CD14-positive monocyte (primary cell): Measurements from ENCODE around the gene SLFN12. TPM values are rescaled to one million over a fixed set of nuclear protein-coding genes. Genes with fewer than 3 reads are reported as not detected.
"Not testable (repeated sequence)": the region's sequence is repeated elsewhere in the genome, so short reads cannot be mapped to it uniquely, and the experiment has no call there.

Source experiments
- DNase-seq, 3 donors: peaks; one replicate each; pipeline ENCODE4 v3.0.0-alpha.2; 2011 to 2022
- H2AFZ ChIP-seq: 2 replicates; pipeline ENCODE4 v1.6.0; 2012; ENCODE audit warnings: mild to moderate bottlenecking, low read depth, low read length, inconsistent platforms; ENCODE audit not compliant: insufficient read depth, poor library complexity, severe bottlenecking
- H3K27ac ChIP-seq, 2 donors: 1 replicate in 1 of 2; 2 replicates in 1 of 2; pipeline ENCODE4 v1.5.1; 2012 to 2013; ENCODE audit warnings: low read length in 2 of 2, control low read depth in 1 of 2, inconsistent platforms in 1 of 2, low read depth in 1 of 2, mild to moderate bottlenecking in 1 of 2
- H3K27me3 ChIP-seq, 2 donors: one replicate each; pipeline versions ENCODE4 v1.6.0 to v1.6.1; 2011 to 2013; ENCODE audit warnings: low read length in 2 of 2; ENCODE audit not compliant: control insufficient read depth in 2 of 2, insufficient read depth in 2 of 2
- H3K36me3 ChIP-seq, 2 donors: replicated peaks in 1 of 2; 1 replicate in 1 of 2; 2 replicates in 1 of 2; pipeline versions ENCODE4 v1.5.1 to v1.6.1; 2012 to 2013; ENCODE audit warnings: low read length in 2 of 2, control low read depth in 1 of 2, inconsistent platforms in 1 of 2, mild to moderate bottlenecking in 1 of 2; ENCODE audit not compliant: insufficient read depth in 2 of 2, control insufficient read depth in 1 of 2
- H3K4me1 ChIP-seq, 2 donors: 1 replicate in 1 of 2; 2 replicates in 1 of 2; pipeline versions ENCODE4 v1.5.1 to v1.6.1; 2012 to 2013; ENCODE audit warnings: low read length in 2 of 2, control low read depth in 1 of 2, inconsistent platforms in 1 of 2, mild to moderate bottlenecking in 1 of 2, moderate library complexity in 1 of 2; ENCODE audit not compliant: insufficient read depth in 2 of 2, control insufficient read depth in 1 of 2
- H3K4me2 ChIP-seq: replicated peaks from 2 replicates; pipeline ENCODE3; 2012; ENCODE audit warnings: low read length, moderate library complexity, mild to moderate bottlenecking; ENCODE audit not compliant: poor library complexity, severe bottlenecking; ENCODE audit errors: extremely low read depth
- H3K4me3 ChIP-seq, 3 experiments: fragments of 200-600 bp in 1 of 3; sonication (generic) in 1 of 3; replicated peaks in 1 of 3; 1 replicate in 2 of 3; 2 replicates in 1 of 3; pipeline ENCODE4 v1.5.1; 2011 to 2013; ENCODE audit warnings: low read length in 3 of 3, mild to moderate bottlenecking in 3 of 3, control low read depth in 2 of 3, low read depth in 2 of 3, inconsistent platforms in 1 of 3, moderate library complexity in 1 of 3
- H3K79me2 ChIP-seq: 2 replicates; pipeline ENCODE4 v1.6.0; 2012; ENCODE audit warnings: mild to moderate bottlenecking, control low read depth, inconsistent platforms, low read length, moderate library complexity; ENCODE audit not compliant: insufficient read depth
- H3K9ac ChIP-seq: 2 replicates; pipeline ENCODE4 v1.6.0; 2017; ENCODE audit warnings: low read length, mild to moderate bottlenecking; ENCODE audit not compliant: insufficient read depth, poor library complexity, severe bottlenecking
- H3K9me3 ChIP-seq, 2 donors: replicated peaks in 1 of 2; 1 replicate in 1 of 2; 2 replicates in 1 of 2; pipeline versions ENCODE4 v1.5.1 to v1.6.1; 2012 to 2013; ENCODE audit warnings: low read length in 2 of 2, control low read depth in 1 of 2; ENCODE audit not compliant: control insufficient read depth in 1 of 2, insufficient read depth in 1 of 2
- H4K20me1 ChIP-seq: 2 replicates; pipeline ENCODE4 v1.6.0; 2012; ENCODE audit warnings: mild to moderate bottlenecking, low read length, control low read depth, moderate library complexity; ENCODE audit not compliant: insufficient read depth
- H3K27ac Mint-ChIP-seq, 7 donors: one replicate each; pipeline ENCODE4 v1.8.0; 2020; ENCODE audit warnings: mild to moderate bottlenecking in 7 of 7, mixed read lengths in 7 of 7, moderate library complexity in 6 of 7, inconsistent platforms in 2 of 7
- H3K27me3 Mint-ChIP-seq, 3 donors: one replicate each; pipeline ENCODE4 v1.8.0; 2021 to 2022; ENCODE audit warnings: low read depth in 3 of 3, mild to moderate bottlenecking in 3 of 3, mixed read lengths in 3 of 3, moderate library complexity in 3 of 3, inconsistent platforms in 1 of 3
- H3K36me3 Mint-ChIP-seq, 2 donors: one replicate each; pipeline ENCODE4 v1.8.0; 2020; ENCODE audit warnings: mixed read lengths in 2 of 2, inconsistent platforms in 1 of 2, mild to moderate bottlenecking in 1 of 2
- H3K4me1 Mint-ChIP-seq: one replicate; pipeline ENCODE4 v1.8.0; 2020; ENCODE audit warnings: mild to moderate bottlenecking, mixed read lengths
- H3K4me3 Mint-ChIP-seq, 2 donors: one replicate each; pipeline ENCODE4 v1.8.0; 2020; ENCODE audit warnings: mild to moderate bottlenecking in 2 of 2, mixed read lengths in 2 of 2, moderate library complexity in 1 of 2
- H3K9me3 Mint-ChIP-seq, 7 donors: one replicate each; pipeline ENCODE4 v1.8.0; 2020 to 2022; ENCODE audit warnings: mixed read lengths in 7 of 7, mild to moderate bottlenecking in 6 of 7, moderate library complexity in 6 of 7, inconsistent platforms in 2 of 7
- WGBS: methylation state at CpG from one replicate; pipeline ENCODE4 v1.1.5; 2013; ENCODE audit warnings: missing lambda C conversion rate; ENCODE audit not compliant: insufficient coverage; 5-methylcytosine and 5-hydroxymethylcytosine counted together
- intact Hi-C, 2 donors: fragments of 100-400 bp; cut with micrococcal nuclease; formaldehyde crosslinking; loops; one replicate each; pipeline versions ENCODE4 v1.15.0 to v1.15.1; 2023
- polyA plus RNA-seq, 3 donors: library from polyadenylated mRNA; depleted of rRNA in 1 of 3; unstranded in 2 of 3; stranded (reverse) in 1 of 3; fragments of 300-500 nt in 2 of 3; fragments of >200 nt in 1 of 3; fragmentation: Illumina TruSeq in 2 of 3; gene quantifications; 1 replicate in 2 of 3; 2 replicates in 1 of 3; pipeline ENCODE4 v1.2.3, GENCODE V29; 2012 to 2021
- TF ChIP-seq, protein P1 (sequence below): fragments of 200-600 bp; IDR thresholded peaks from one replicate; pipeline ENCODE4 v1.8.0; 2022; ENCODE audit warnings: antibody characterized with exemption, mild to moderate bottlenecking

The SLFN12 gene
- polyA plus RNA-seq, 3 donors, result 8.4 to 19.6 (median 14.5) TPM

DNA sequence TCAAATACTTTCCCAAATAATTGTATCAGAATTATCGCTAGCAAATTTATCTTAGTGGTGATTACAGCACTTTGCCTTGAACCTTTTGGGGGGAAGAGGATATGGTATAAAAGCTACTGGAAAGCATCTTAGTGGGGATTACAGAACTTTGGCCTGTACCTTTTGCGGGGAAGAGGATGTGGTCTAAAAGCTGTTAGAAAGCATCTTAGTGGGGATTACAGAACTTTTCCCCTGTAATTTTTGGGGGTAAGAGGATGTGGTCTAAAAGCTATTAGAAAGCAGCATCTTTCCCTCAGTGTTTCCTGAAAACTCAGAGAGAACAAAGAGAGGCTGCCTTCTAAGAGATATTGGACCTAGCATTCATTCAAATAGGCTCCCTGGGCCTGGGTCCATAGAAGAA is 4.1 kb downstream of the SLFN12 start:
- Histone ChIP-seq H3K79me2 (peaks cover 72% of the 10 kb centered on the region), H3K4me2 (no peak overlapping the region), H3K4me3 (no peak overlapping the region), H3K36me3 (peaks cover 0 to 38% of the 10 kb centered on the region in 2 donors), H2AFZ (no peak overlapping the region), H3K4me1 (peaks cover 13 to 32% of the 10 kb centered on the region in 2 donors), H3K9ac (no peak overlapping the region), H3K27me3 (no peaks in the 10 kb centered on the region), H3K27ac (no peak overlapping the region), H4K20me1 (peaks cover 81% of the 10 kb centered on the region), H3K9me3 (no peaks in the 10 kb centered on the region)
- TF ChIP-seq, protein P1, sequence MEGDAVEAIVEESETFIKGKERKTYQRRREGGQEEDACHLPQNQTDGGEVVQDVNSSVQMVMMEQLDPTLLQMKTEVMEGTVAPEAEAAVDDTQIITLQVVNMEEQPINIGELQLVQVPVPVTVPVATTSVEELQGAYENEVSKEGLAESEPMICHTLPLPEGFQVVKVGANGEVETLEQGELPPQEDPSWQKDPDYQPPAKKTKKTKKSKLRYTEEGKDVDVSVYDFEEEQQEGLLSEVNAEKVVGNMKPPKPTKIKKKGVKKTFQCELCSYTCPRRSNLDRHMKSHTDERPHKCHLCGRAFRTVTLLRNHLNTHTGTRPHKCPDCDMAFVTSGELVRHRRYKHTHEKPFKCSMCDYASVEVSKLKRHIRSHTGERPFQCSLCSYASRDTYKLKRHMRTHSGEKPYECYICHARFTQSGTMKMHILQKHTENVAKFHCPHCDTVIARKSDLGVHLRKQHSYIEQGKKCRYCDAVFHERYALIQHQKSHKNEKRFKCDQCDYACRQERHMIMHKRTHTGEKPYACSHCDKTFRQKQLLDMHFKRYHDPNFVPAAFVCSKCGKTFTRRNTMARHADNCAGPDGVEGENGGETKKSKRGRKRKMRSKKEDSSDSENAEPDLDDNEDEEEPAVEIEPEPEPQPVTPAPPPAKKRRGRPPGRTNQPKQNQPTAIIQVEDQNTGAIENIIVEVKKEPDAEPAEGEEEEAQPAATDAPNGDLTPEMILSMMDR, result no peak
- Mint-ChIP-seq H3K9me3 (peaks cover 0 to 2% (median 0%) of the 10 kb centered on the region in 7 donors), H3K27me3 (peaks cover 0 to 4% (median 0%) of the 10 kb centered on the region in 3 donors), H3K27ac (no peak overlapping the region), H3K36me3 (peaks cover 45 to 53% of the 10 kb centered on the region in 2 donors), H3K4me3 (no peak overlapping the region), H3K4me1 (peaks cover 37% of the 10 kb centered on the region)
- intact Hi-C loops, result no loop called here
- 0% methylated on average over 1 of the region's 2 CpGs for WGBS
- DNase-seq, result no peak

DNA sequence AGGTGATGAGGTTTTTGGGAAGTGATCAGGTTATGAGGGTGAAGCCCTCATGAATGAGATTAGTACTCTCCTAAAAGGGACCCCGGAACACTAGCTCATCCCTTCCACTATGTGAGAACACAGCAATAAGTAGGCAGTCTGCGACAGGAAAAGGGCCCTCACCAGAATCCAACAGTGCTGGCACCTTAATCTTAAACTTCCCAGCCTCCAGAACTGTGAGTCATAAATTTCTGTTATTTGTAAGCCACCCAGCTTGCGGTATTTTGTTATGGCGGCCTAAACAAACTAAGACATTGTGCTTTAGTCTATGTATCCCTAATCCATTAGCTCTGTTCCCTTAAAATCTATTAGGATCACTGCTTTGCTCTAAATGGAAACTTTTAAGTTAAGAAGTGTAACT is 8.5 kb downstream of the SLFN12 start:
- Histone ChIP-seq H3K36me3 (peaks cover 32 to 69% of the 10 kb centered on the region in 2 donors), H2AFZ (no peak overlapping the region), H3K4me1 (peaks cover 0 to 2% of the 10 kb centered on the region in 2 donors), H3K79me2 (peaks cover 35% of the 10 kb centered on the region), H3K9me3 (no peaks in the 10 kb centered on the region), H3K9ac (no peak overlapping the region), H3K27ac (no peak overlapping the region), H3K4me3 (no peak overlapping the region), H3K27me3 (no peaks in the 10 kb centered on the region), H4K20me1 (peaks cover 68% of the 10 kb centered on the region), H3K4me2 (no peak overlapping the region)
- intact Hi-C loops, result no loop called here
- Mint-ChIP-seq H3K4me1 (peaks cover 6% of the 10 kb centered on the region), H3K27ac (no peak overlapping the region), H3K9me3 (no peaks in the 10 kb centered on the region), H3K4me3 (no peak overlapping the region), H3K27me3 (peaks cover 0 to 3% (median 0%) of the 10 kb centered on the region in 3 donors), H3K36me3 (peaks cover 60 to 71% of the 10 kb centered on the region in 2 donors)
- TF ChIP-seq, protein P1, result no peak
- DNase-seq, result no peak
- 93% methylated on average over 2 of the region's 4 CpGs for WGBS

DNA sequence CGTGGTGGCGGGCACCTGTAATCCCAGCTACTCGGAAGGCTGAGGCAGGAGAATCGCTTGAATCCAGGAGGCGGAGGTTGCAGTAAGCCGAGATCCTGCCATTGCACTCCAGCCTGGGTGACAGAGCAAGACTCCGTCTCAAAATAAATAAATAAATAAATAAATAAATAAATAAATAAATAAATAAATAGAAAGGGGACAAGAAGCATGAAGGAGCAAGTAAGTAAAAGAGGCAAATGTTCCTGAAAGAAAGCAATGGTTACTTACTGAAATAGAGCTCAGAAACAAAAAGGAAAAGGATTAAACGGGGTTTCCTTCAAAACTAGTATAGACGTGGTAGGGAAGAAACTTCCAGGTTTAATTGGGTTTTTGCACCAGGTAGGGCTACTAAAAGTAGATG is 11.2 kb downstream of the SLFN12 start:
- intact Hi-C loops, H3K4me1 ChIP-seq, H3K27ac ChIP-seq, H3K9ac ChIP-seq, H3K4me3 ChIP-seq, H2AFZ ChIP-seq, H3K27ac Mint-ChIP-seq, H3K4me3 Mint-ChIP-seq, H3K27me3 ChIP-seq, H3K9me3 Mint-ChIP-seq, H3K4me2 ChIP-seq, DNase-seq, H3K27me3 Mint-ChIP-seq, H3K9me3 ChIP-seq, H3K4me1 Mint-ChIP-seq: not testable (repeated sequence)
- WGBS, result 100% methylated on average over 1 of the region's 9 CpGs
- peaks cover 24% of the 10 kb centered on the region for H3K79me2 ChIP-seq
- H3K36me3 ChIP-seq, result peaks cover 51 to 72% of the 10 kb centered on the region in 2 donors
- H4K20me1 ChIP-seq, result peaks cover 61% of the 10 kb centered on the region
- peaks cover 58 to 66% of the 10 kb centered on the region in 2 donors for H3K36me3 Mint-ChIP-seq
